GM12878 (cell line): Measurements from ENCODE around the gene DPM3.

Experiments
- BACH1 ChIP-seq: fragments of 450-650 bp; IDR thresholded peaks from 2 replicates; pipeline ENCODE4 v1.6.1; 2017; ENCODE audit warnings: mild to moderate bottlenecking, borderline replicate concordance
- BHLHE40 ChIP-seq, 2 experiments: fragments of 450-650 bp in 1 of 2; IDR thresholded peaks; 2 replicates each; pipeline ENCODE4 v1.6.1; 2011 to 2017; ENCODE audit warnings: low read depth in 2 of 2, borderline replicate concordance in 1 of 2, improper control_type of control experiment in 1 of 2, low read length in 1 of 2, mild to moderate bottlenecking in 1 of 2
- CBFB ChIP-seq: IDR thresholded peaks from 2 replicates; pipeline ENCODE4 v1.6.1; 2016; ENCODE audit warnings: antibody characterized with exemption, low read depth
- EP300 ChIP-seq, 2 experiments: fragments of 150-350 bp in 1 of 2; IDR thresholded peaks; 2 replicates each; pipeline ENCODE4 v1.6.1; 2011 to 2012; ENCODE audit warnings: low read depth in 2 of 2, low read length in 2 of 2, borderline replicate concordance in 1 of 2, improper control_type of control experiment in 1 of 2, inconsistent platforms in 1 of 2; ENCODE audit not compliant: control insufficient read depth in 1 of 2
- HDAC2 ChIP-seq: fragments of 200-600 bp; sonication (generic); IDR thresholded peaks from 2 replicates; pipeline ENCODE4 v1.6.1; 2017
- JUND ChIP-seq: IDR thresholded peaks from 2 replicates; pipeline ENCODE4 v1.6.1; 2012; ENCODE audit warnings: low read depth, mild to moderate bottlenecking, low read length, improper control_type of control experiment, moderate library complexity
- NFYB ChIP-seq: IDR thresholded peaks from 2 replicates; pipeline ENCODE4 v1.6.1; 2011; ENCODE audit warnings: low read depth, mild to moderate bottlenecking, low read length, improper control_type of control experiment, moderate library complexity; ENCODE audit not compliant: insufficient read depth
- POLR2A ChIP-seq: IDR thresholded peaks from 2 replicates; pipeline ENCODE4 v1.6.1; 2011; ENCODE audit warnings: low read depth, mild to moderate bottlenecking, low read length
- SMARCA5 ChIP-seq: fragments of 450-650 bp; IDR thresholded peaks from 2 replicates; pipeline ENCODE4 v1.6.1; 2017; ENCODE audit warnings: mild to moderate bottlenecking
- SP1 ChIP-seq: IDR thresholded peaks from one replicate; pipeline ENCODE4 v1.6.1; 2011; ENCODE audit warnings: low read depth, low read length
- SUZ12 ChIP-seq: fragments of 200-600 bp; sonication (generic); IDR thresholded peaks from one replicate; pipeline ENCODE4 v1.6.1; 2018; ENCODE audit warnings: antibody characterized with exemption, mild to moderate bottlenecking; ENCODE audit not compliant: unreplicated experiment
- TF ChIP-seq, protein P1 (sequence below), 3 experiments: IDR thresholded peaks in 2 of 3; conservative IDR thresholded peaks in 1 of 3; 2 replicates each; pipeline ENCODE4 v1.5.1; 2011; ENCODE audit warnings: low read depth in 3 of 3, low read length in 3 of 3, mild to moderate bottlenecking in 3 of 3, control low read depth in 2 of 3, moderate library complexity in 2 of 3, inconsistent platforms in 1 of 3, mixed read lengths in 1 of 3; ENCODE audit not compliant: control insufficient read depth in 2 of 3, insufficient read depth in 1 of 3; ENCODE audit errors: extremely low read depth in 1 of 3
- TF ChIP-seq, protein P2 (sequence below): fragments of 450-650 bp; IDR thresholded peaks from 2 replicates; pipeline ENCODE4 v1.6.1; 2016; ENCODE audit warnings: mild to moderate bottlenecking
- TF ChIP-seq, protein P3 (sequence below): fragments of 450-650 bp; IDR thresholded peaks from 2 replicates; pipeline ENCODE4 v1.6.1; 2014; ENCODE audit warnings: mild to moderate bottlenecking

DNA sequence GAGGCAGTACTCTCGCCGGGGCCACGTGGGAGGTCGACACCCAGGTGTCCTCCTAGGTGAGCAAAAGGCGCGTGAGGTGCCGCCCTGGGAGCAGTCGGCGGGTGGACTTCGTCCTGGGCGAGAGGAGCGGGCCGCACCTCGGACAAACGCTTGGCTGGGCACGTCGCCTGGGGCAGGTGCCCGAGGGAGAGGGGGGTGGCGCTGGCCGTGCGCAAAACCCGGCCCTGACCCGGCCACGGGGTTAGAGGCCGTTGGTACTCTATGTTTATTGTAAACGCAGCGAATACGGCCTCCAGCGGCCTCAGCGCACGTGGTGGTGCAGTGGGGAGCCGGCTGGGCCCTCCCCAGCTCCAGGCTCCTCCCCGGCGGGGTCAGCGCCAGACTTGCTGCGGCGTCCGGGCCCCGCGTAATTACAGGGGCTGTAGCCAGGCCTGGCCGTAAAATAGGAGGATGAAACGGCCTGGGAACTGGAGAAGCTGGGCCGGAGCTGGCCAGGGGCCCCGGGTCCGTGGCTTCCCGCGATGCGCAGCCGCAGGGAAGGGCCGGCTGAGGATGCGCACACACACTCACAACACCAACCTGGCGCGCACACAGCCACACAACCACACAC is 14.3 kb downstream of the DPM3 start:
- TF ChIP-seq, protein P1, sequence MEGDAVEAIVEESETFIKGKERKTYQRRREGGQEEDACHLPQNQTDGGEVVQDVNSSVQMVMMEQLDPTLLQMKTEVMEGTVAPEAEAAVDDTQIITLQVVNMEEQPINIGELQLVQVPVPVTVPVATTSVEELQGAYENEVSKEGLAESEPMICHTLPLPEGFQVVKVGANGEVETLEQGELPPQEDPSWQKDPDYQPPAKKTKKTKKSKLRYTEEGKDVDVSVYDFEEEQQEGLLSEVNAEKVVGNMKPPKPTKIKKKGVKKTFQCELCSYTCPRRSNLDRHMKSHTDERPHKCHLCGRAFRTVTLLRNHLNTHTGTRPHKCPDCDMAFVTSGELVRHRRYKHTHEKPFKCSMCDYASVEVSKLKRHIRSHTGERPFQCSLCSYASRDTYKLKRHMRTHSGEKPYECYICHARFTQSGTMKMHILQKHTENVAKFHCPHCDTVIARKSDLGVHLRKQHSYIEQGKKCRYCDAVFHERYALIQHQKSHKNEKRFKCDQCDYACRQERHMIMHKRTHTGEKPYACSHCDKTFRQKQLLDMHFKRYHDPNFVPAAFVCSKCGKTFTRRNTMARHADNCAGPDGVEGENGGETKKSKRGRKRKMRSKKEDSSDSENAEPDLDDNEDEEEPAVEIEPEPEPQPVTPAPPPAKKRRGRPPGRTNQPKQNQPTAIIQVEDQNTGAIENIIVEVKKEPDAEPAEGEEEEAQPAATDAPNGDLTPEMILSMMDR (IDR thresholded peaks at IDR 0.05 in 2 of 3, conservative IDR thresholded peaks at IDR 0.05 in 1 of 3; ENCODE audit: control insufficient read depth in 2 of 3, extremely low read depth in 1 of 3, insufficient read depth in 1 of 3, low read depth in 3 of 3, low read length in 3 of 3): no peak
- TF ChIP-seq NFYB: no peak
- TF ChIP-seq HDAC2: no peak
- TF ChIP-seq POLR2A: no peak
- TF ChIP-seq, protein P2, sequence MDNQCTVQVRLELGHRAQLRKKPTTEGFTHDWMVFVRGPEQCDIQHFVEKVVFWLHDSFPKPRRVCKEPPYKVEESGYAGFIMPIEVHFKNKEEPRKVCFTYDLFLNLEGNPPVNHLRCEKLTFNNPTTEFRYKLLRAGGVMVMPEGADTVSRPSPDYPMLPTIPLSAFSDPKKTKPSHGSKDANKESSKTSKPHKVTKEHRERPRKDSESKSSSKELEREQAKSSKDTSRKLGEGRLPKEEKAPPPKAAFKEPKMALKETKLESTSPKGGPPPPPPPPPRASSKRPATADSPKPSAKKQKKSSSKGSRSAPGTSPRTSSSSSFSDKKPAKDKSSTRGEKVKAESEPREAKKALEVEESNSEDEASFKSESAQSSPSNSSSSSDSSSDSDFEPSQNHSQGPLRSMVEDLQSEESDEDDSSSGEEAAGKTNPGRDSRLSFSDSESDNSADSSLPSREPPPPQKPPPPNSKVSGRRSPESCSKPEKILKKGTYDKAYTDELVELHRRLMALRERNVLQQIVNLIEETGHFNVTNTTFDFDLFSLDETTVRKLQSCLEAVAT: no peak
- no peak for TF ChIP-seq BACH1
- TF ChIP-seq BHLHE40 (IDR thresholded peaks at IDR 0.05; ENCODE audit: borderline replicate concordance in 1 of 2, low read depth in 2 of 2, low read length in 1 of 2): no peak
- TF ChIP-seq SMARCA5: no peak
- no peak for TF ChIP-seq CBFB
- no peak for TF ChIP-seq SUZ12
- no peak for TF ChIP-seq JUND
- no peak for TF ChIP-seq EP300 (IDR thresholded peaks at IDR 0.05; ENCODE audit: borderline replicate concordance in 1 of 2, control insufficient read depth in 1 of 2, low read depth in 2 of 2, low read length in 2 of 2)
- TF ChIP-seq, protein P3, sequence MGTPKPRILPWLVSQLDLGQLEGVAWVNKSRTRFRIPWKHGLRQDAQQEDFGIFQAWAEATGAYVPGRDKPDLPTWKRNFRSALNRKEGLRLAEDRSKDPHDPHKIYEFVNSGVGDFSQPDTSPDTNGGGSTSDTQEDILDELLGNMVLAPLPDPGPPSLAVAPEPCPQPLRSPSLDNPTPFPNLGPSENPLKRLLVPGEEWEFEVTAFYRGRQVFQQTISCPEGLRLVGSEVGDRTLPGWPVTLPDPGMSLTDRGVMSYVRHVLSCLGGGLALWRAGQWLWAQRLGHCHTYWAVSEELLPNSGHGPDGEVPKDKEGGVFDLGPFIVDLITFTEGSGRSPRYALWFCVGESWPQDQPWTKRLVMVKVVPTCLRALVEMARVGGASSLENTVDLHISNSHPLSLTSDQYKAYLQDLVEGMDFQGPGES: no peak
- TF ChIP-seq SP1: no peak
